HL-60 (cell line): Measurements from ENCODE around the gene ADRB1.

Experiments used
- DNase-seq, 2 experiments: peaks; one replicate each; pipeline ENCODE4 v3.0.0-alpha.2; 2010 to 2020; ENCODE audit warnings: low read depth in 1 of 2, low spot score in 1 of 2
- H3K27ac ChIP-seq: fragments of 250-450 bp; sonication (Bioruptor Pico); replicated peaks from 2 replicates; pipeline ENCODE4 v1.5.1; 2020; ENCODE audit warnings: mild to moderate bottlenecking, moderate library complexity
- H3K27me3 ChIP-seq: fragments of 250-450 bp; sonication (Bioruptor Pico); 2 replicates; pipeline ENCODE4 v1.5.1; 2021; ENCODE audit warnings: mild to moderate bottlenecking, moderate library complexity; ENCODE audit not compliant: insufficient read depth, poor library complexity, severe bottlenecking
- H3K4me3 ChIP-seq: replicated peaks from 2 replicates; pipeline ENCODE4 v1.5.1; 2011; ENCODE audit warnings: mild to moderate bottlenecking, control low read depth, low read length; ENCODE audit not compliant: insufficient read depth
- GABPA ChIP-seq: IDR thresholded peaks from 2 replicates; pipeline ENCODE4 v1.6.1; 2012; ENCODE audit warnings: low read depth
- POLR2AphosphoS5 ChIP-seq: IDR thresholded peaks from 2 replicates; pipeline ENCODE4 v1.6.1; 2012; ENCODE audit warnings: low read depth
- SPI1 ChIP-seq: IDR thresholded peaks from 2 replicates; pipeline ENCODE4 v1.6.1; 2012; ENCODE audit warnings: low read depth, mild to moderate bottlenecking, borderline replicate concordance
- TF ChIP-seq, protein P1 (sequence below): IDR thresholded peaks from one replicate; pipeline ENCODE4 v1.5.1; 2011; ENCODE audit warnings: low read length, control low read depth, inconsistent platforms; ENCODE audit not compliant: insufficient read depth
- TF ChIP-seq, protein P2 (sequence below): IDR thresholded peaks from 2 replicates; pipeline ENCODE4 v1.6.1; 2012; ENCODE audit warnings: low read depth; ENCODE audit not compliant: insufficient replicate concordance

The ADRB1 gene

DNA sequence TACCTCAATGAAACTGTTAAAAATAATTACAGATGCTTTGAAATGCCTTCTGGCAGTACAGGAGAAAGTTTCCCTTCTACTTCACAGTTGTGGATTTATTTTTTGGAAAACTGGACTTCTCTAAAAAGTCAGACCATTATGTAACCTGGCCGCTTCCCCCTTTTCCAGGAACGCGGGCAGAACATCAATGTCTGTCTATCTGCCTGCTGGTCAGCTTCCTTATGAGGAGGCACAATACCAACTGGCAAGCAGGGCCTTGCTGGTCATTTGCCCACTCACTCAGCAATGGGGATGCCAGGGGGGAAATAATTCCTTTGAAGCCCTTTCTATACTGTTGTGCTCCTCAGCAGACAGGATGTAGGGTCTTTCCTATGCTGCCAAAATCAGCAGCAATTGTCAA, 22.5 kb upstream of the ADRB1 start:
- no peak overlapping the region for H3K4me3 ChIP-seq
- DNase-seq, result peak in 1 of 2 experiments; percentile 48
- no peaks in the 10 kb centered on the region for H3K27me3 ChIP-seq
- no peak overlapping the region for H3K27ac ChIP-seq
- TF ChIP-seq, protein P1, sequence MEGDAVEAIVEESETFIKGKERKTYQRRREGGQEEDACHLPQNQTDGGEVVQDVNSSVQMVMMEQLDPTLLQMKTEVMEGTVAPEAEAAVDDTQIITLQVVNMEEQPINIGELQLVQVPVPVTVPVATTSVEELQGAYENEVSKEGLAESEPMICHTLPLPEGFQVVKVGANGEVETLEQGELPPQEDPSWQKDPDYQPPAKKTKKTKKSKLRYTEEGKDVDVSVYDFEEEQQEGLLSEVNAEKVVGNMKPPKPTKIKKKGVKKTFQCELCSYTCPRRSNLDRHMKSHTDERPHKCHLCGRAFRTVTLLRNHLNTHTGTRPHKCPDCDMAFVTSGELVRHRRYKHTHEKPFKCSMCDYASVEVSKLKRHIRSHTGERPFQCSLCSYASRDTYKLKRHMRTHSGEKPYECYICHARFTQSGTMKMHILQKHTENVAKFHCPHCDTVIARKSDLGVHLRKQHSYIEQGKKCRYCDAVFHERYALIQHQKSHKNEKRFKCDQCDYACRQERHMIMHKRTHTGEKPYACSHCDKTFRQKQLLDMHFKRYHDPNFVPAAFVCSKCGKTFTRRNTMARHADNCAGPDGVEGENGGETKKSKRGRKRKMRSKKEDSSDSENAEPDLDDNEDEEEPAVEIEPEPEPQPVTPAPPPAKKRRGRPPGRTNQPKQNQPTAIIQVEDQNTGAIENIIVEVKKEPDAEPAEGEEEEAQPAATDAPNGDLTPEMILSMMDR, result no peak
- TF ChIP-seq POLR2AphosphoS5 (no peak), GABPA (no peak), SPI1 (peak; percentile 77; the same call in 1 of the 2 replicates)
- TF ChIP-seq, protein P2, sequence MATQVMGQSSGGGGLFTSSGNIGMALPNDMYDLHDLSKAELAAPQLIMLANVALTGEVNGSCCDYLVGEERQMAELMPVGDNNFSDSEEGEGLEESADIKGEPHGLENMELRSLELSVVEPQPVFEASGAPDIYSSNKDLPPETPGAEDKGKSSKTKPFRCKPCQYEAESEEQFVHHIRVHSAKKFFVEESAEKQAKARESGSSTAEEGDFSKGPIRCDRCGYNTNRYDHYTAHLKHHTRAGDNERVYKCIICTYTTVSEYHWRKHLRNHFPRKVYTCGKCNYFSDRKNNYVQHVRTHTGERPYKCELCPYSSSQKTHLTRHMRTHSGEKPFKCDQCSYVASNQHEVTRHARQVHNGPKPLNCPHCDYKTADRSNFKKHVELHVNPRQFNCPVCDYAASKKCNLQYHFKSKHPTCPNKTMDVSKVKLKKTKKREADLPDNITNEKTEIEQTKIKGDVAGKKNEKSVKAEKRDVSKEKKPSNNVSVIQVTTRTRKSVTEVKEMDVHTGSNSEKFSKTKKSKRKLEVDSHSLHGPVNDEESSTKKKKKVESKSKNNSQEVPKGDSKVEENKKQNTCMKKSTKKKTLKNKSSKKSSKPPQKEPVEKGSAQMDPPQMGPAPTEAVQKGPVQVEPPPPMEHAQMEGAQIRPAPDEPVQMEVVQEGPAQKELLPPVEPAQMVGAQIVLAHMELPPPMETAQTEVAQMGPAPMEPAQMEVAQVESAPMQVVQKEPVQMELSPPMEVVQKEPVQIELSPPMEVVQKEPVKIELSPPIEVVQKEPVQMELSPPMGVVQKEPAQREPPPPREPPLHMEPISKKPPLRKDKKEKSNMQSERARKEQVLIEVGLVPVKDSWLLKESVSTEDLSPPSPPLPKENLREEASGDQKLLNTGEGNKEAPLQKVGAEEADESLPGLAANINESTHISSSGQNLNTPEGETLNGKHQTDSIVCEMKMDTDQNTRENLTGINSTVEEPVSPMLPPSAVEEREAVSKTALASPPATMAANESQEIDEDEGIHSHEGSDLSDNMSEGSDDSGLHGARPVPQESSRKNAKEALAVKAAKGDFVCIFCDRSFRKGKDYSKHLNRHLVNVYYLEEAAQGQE, result no peak

DNA sequence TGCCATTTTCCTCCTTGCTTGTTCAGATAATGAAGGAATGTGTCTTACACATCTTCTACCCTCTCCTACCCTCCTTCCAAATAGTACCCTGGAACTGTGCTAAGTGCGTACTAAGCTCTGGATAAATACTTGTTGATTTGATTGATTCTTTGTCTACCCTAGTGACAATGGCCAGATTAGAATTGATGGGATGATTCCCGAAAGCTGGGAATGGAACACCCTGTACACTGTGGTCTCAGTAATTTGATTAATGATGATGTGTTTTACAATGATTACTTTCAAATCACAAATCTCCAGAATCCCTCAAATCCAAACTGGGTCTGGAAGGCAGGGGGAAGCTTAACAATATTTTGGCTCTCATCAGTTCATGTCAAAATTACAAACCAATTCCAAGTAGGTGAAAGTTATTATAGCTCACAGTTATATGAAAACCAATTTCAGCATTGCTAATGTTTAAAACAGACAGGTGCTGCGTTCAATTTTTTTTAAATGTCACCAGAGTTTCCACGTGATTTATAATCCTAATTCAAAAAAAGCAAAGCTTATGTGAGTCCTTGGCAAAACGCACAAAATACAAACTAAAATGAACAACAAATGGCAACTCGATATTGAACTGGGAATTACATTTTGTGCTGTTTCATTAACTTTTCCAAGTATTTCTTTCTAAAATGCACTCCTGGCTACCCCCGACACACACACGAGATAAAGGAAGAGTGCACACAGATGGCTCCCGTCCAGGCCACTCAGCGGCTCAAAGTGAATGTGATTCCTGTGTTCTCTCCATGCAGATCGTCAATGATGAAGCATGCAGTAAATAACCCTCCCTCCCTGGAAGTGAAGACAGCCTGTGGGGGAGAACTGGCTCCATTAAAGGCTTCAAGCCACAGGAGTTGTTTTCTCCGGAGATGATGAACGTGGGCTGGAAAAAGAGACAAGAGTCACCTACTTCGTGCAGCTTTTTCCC, 21.7 kb upstream of the ADRB1 start:
- H3K4me3 ChIP-seq, result no peak overlapping the region
- H3K27me3 ChIP-seq, result no peaks in the 10 kb centered on the region
- DNase-seq, result no peak
- TF ChIP-seq POLR2AphosphoS5 (no peak), GABPA (no peak), SPI1 (no peak)
- TF ChIP-seq, protein P1, result no peak
- TF ChIP-seq, protein P2, result no peak
- H3K27ac ChIP-seq, result no peak overlapping the region

DNA sequence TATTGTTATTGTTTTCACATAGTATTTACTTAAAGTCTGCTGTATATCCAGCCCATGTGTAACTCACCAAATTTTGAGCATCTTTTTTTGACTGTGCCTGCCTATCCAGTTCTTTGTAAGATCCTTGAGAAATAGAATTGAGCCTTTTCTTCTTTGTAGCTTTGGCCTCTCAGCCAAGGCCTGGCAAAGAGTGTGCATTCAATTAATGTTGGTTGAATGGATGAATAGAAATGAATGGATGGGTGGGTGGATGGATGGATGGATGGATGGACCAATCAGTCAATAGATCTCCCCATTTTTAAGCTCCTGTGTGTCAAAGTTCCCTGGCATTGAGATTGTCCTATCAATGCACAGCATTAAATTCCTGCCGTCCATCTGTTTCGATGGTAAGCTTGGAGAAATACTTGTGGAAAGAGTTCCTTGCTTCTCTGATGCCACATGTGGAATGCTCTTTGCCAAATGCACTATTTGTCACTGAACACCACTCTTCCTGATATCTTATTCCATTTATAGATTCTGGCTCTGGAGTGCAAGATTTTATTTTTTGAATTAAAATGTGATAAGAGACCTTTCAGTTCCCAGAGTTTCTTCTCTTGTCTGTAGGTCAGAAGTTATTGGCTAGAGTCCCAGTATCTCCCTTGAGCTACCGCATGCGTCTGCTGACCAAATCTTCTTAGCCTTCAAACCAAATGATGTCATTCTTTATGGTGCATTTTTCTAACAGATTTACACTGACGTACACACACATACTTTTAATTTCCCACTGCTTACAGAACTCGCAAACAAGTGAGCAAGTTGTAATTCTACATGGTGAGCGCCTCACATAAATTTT, 20.7 kb upstream of the ADRB1 start:
- no peak overlapping the region for H3K27ac ChIP-seq
- H3K27me3 ChIP-seq, result no peaks in the 10 kb centered on the region
- TF ChIP-seq, protein P1, result no peak
- TF ChIP-seq POLR2AphosphoS5 (no peak), SPI1 (no peak), GABPA (no peak)
- TF ChIP-seq, protein P2, result no peak
- DNase-seq, result no peak
- no peak overlapping the region for H3K4me3 ChIP-seq
